DND-41 (cell line): ENCODE measurements around the gene ZCCHC14.
"Not testable (repeated sequence)": the region's sequence is repeated elsewhere in the genome, so short reads cannot be mapped to it uniquely, and the experiment has no call there.

ENCODE experiments used
- ATAC-seq: fragments of 200-7000 bp; cut with Tn5 transposase; 3 replicates; pipeline ENCODE4 v1.9.1; 2021; ENCODE audit warnings: low read depth; ENCODE audit not compliant: insufficient read depth
- DNase-seq: peaks from one replicate; pipeline ENCODE4 v3.0.0-alpha.2; 2020
- H2AFZ ChIP-seq: 2 replicates; pipeline ENCODE4 v1.6.0; 2012; ENCODE audit warnings: low read depth, low read length
- H3K27ac ChIP-seq: 2 replicates; pipeline ENCODE4 v1.5.1; 2012; ENCODE audit warnings: low read length, inconsistent platforms
- H3K27me3 ChIP-seq: fragments of 200-600 bp; sonication (generic); 2 replicates; pipeline ENCODE4 v1.6.0; 2012; ENCODE audit warnings: low read length, mild to moderate bottlenecking, inconsistent platforms; ENCODE audit not compliant: insufficient read depth, poor library complexity
- H3K36me3 ChIP-seq: 2 replicates; pipeline ENCODE4 v1.5.1; 2012; ENCODE audit warnings: low read length, inconsistent platforms; ENCODE audit not compliant: insufficient read depth
- H3K4me1 ChIP-seq: 2 replicates; pipeline ENCODE4 v1.5.1; 2012; ENCODE audit warnings: mild to moderate bottlenecking, low read length; ENCODE audit not compliant: insufficient read depth
- H3K4me2 ChIP-seq: 2 replicates; pipeline ENCODE4 v1.6.0; 2012; ENCODE audit warnings: mild to moderate bottlenecking, moderate library complexity, low read length, inconsistent platforms; ENCODE audit not compliant: insufficient read depth
- H3K4me3 ChIP-seq, 2 experiments: fragments of 200-600 bp in 1 of 2; shearing (Covaris generic) in 1 of 2; 2 replicates each; pipeline ENCODE4 v1.5.1; 2012 to 2016; ENCODE audit warnings: inconsistent platforms in 2 of 2, low read length in 2 of 2, mild to moderate bottlenecking in 2 of 2, low read depth in 1 of 2, moderate library complexity in 1 of 2
- H3K79me2 ChIP-seq: 2 replicates; pipeline ENCODE4 v1.6.0; 2012; ENCODE audit warnings: low read length, inconsistent platforms; ENCODE audit not compliant: insufficient read depth
- H3K9ac ChIP-seq: 2 replicates; pipeline ENCODE4 v1.6.0; 2012; ENCODE audit warnings: low read depth, mild to moderate bottlenecking, inconsistent platforms, low read length, moderate library complexity
- H3K9me3 ChIP-seq: 2 replicates; pipeline ENCODE4 v1.5.1; 2012; ENCODE audit warnings: low read length, moderate library complexity, mild to moderate bottlenecking, inconsistent platforms; ENCODE audit not compliant: insufficient read depth, severe bottlenecking
- H4K20me1 ChIP-seq: 2 replicates; pipeline ENCODE4 v1.6.0; 2012; ENCODE audit warnings: low read length; ENCODE audit not compliant: insufficient read depth
- CTCF ChIP-seq: IDR thresholded peaks from 2 replicates; pipeline ENCODE4 v1.5.1; 2012; ENCODE audit warnings: borderline replicate concordance, low read length, moderate library complexity, mild to moderate bottlenecking; ENCODE audit not compliant: poor library complexity, severe bottlenecking; ENCODE audit errors: extremely low read depth
- EZH2 ChIP-seq: IDR thresholded peaks from 3 replicates; pipeline ENCODE4 v1.6.1; 2012; ENCODE audit warnings: borderline replicate concordance, low read depth, mild to moderate bottlenecking, moderate library complexity, low read length, inconsistent platforms; ENCODE audit not compliant: severe bottlenecking

ZCCHC14 gene

GRCh38 chr16:87363771-87364455 lies 128.9 kb downstream of the ZCCHC14 start:
- no peak overlapping the region for H3K9ac ChIP-seq
- H3K4me1 ChIP-seq: no peaks in the 10 kb centered on the region
- no peak overlapping the region for H2AFZ ChIP-seq
- H3K36me3 ChIP-seq: peaks cover 59% of the 10 kb centered on the region
- H3K79me2 ChIP-seq: peaks cover 77% of the 10 kb centered on the region
- ATAC-seq (no peak), DNase-seq (no peak)
- no peak for TF ChIP-seq CTCF
- no peak for TF ChIP-seq EZH2
- H3K4me3 ChIP-seq: no peak overlapping the region
- no peak overlapping the region for H3K4me2 ChIP-seq
- H3K27me3 ChIP-seq: no peaks in the 10 kb centered on the region
- H3K27ac ChIP-seq: no peak overlapping the region
- no peaks in the 10 kb centered on the region for H3K9me3 ChIP-seq
- H4K20me1 ChIP-seq: peaks cover 64% of the 10 kb centered on the region

- Histone ChIP-seq H4K20me1 (peaks cover 66% of the 10 kb centered on the region), H3K79me2 (peaks cover 71% of the 10 kb centered on the region), H3K36me3 (peaks cover 68% of the 10 kb centered on the region)
- H3K9ac ChIP-seq, H3K27ac ChIP-seq, H3K4me1 ChIP-seq, H2AFZ ChIP-seq, DNase-seq, H3K4me3 ChIP-seq, H3K27me3 ChIP-seq, ATAC-seq, H3K4me2 ChIP-seq, H3K9me3 ChIP-seq: not testable (repeated sequence)
Measured at GRCh38 chr16:87362828-87363559, 129.8 kb downstream of the ZCCHC14 start.

GRCh38 chr16:87361916-87362619 lies 130.8 kb downstream of the ZCCHC14 start:
- Histone ChIP-seq H3K4me2 (no peak overlapping the region), H3K9me3 (no peaks in the 10 kb centered on the region), H3K9ac (no peak overlapping the region), H3K4me3 (no peak overlapping the region), H3K36me3 (peaks cover 66% of the 10 kb centered on the region), H3K27me3 (no peaks in the 10 kb centered on the region), H2AFZ (no peak overlapping the region), H3K79me2 (peaks cover 61% of the 10 kb centered on the region), H3K27ac (no peak overlapping the region), H4K20me1 (peaks cover 57% of the 10 kb centered on the region), H3K4me1 (no peaks in the 10 kb centered on the region)
- TF ChIP-seq CTCF: no peak
- no peak for TF ChIP-seq EZH2
- ATAC-seq: no peak
- DNase-seq: no peak
